LNCaP clone FGC (cell line): ENCODE results near the gene HS6ST2.

Source experiments
- DNase-seq: peaks from one replicate; pipeline ENCODE4 v3.0.0-alpha.2; 2011; ENCODE audit warnings: low read depth
- H3K4me3 ChIP-seq: 2 replicates; pipeline ENCODE4 v1.5.1; 2011; ENCODE audit warnings: mild to moderate bottlenecking, low read depth, low read length, control low read depth
- CTCF ChIP-seq: IDR thresholded peaks from 2 replicates; pipeline ENCODE4 v1.5.1; 2012; ENCODE audit warnings: mild to moderate bottlenecking; ENCODE audit not compliant: control insufficient read depth, insufficient read depth; ENCODE audit errors: extremely low read depth

The HS6ST2 gene

GRCh38 chrX:132836471-132836870 is 122.0 kb downstream of the HS6ST2 start:
- H3K4me3 ChIP-seq = no peak overlapping the region
- no peak for DNase-seq
- TF ChIP-seq CTCF = no peak

- H3K4me3 ChIP-seq = no peak overlapping the region
- no peak for TF ChIP-seq CTCF
- DNase-seq = no peak
These were observed 123.7 kb downstream of the HS6ST2 start for GRCh38 chrX:132834741-132835140.

- no peak for TF ChIP-seq CTCF
- no peak for DNase-seq
- no peak overlapping the region for H3K4me3 ChIP-seq
These were observed 124.3 kb downstream of the HS6ST2 start for GRCh38 chrX:132834109-132834508.

- DNase-seq = no peak
- no peak overlapping the region for H3K4me3 ChIP-seq
- no peak for TF ChIP-seq CTCF
These were observed 125.1 kb downstream of the HS6ST2 start for GRCh38 chrX:132833373-132833772.

GRCh38 chrX:132831336-132831973 is 127.0 kb downstream of the HS6ST2 start:
- no peak for TF ChIP-seq CTCF
- no peak overlapping the region for H3K4me3 ChIP-seq
- no peak for DNase-seq

- H3K4me3 ChIP-seq = no peak overlapping the region
- no peak for TF ChIP-seq CTCF
- no peak for DNase-seq
These were observed 135.8 kb downstream of the HS6ST2 start for GRCh38 chrX:132822634-132823012.

GRCh38 chrX:132821974-132822633 is 136.3 kb downstream of the HS6ST2 start:
- no peak for DNase-seq
- H3K4me3 ChIP-seq = no peak overlapping the region
- TF ChIP-seq CTCF = no peak
